ENCODE data around the gene ERGIC1.

Gene ERGIC1

DNA sequence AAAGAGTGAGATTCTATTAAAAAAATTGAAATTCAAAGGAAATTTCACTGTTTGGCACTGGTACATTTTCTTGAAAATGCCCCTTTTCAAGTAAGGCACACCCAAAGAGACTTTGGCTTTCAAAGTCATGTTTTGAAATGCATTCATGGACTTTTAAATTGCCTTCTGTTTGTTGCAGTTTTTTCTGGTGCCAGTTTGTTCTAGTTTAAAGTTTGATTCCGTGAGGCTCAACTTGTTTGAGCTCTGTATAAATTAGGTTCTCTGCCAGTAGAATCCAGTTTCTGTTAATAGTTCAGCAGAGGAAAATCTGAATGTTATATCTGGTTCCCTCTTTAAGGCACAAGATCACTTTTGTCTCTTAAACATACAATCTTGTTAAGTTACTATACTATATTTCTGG is 165.9 kb downstream of the ERGIC1 start:
- peaks cover 33% of the 10 kb centered on the region for H3K36me3 Mint-ChIP-seq (ENCODE audit: low read depth)
- peaks cover 3% of the 10 kb centered on the region for H3K27me3 Mint-ChIP-seq (ENCODE audit: low read depth, poor library complexity)
- no peak overlapping the region for H3K27ac Mint-ChIP-seq
- no peaks in the 10 kb centered on the region for H3K9me3 Mint-ChIP-seq
- DNase-seq: no peak
- H3K4me1 Mint-ChIP-seq: peaks cover 22% of the 10 kb centered on the region
- TF ChIP-seq, protein P1, sequence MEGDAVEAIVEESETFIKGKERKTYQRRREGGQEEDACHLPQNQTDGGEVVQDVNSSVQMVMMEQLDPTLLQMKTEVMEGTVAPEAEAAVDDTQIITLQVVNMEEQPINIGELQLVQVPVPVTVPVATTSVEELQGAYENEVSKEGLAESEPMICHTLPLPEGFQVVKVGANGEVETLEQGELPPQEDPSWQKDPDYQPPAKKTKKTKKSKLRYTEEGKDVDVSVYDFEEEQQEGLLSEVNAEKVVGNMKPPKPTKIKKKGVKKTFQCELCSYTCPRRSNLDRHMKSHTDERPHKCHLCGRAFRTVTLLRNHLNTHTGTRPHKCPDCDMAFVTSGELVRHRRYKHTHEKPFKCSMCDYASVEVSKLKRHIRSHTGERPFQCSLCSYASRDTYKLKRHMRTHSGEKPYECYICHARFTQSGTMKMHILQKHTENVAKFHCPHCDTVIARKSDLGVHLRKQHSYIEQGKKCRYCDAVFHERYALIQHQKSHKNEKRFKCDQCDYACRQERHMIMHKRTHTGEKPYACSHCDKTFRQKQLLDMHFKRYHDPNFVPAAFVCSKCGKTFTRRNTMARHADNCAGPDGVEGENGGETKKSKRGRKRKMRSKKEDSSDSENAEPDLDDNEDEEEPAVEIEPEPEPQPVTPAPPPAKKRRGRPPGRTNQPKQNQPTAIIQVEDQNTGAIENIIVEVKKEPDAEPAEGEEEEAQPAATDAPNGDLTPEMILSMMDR (IDR thresholded peaks at IDR 0.05): no peak
- no peak overlapping the region for H3K4me3 Mint-ChIP-seq

DNA sequence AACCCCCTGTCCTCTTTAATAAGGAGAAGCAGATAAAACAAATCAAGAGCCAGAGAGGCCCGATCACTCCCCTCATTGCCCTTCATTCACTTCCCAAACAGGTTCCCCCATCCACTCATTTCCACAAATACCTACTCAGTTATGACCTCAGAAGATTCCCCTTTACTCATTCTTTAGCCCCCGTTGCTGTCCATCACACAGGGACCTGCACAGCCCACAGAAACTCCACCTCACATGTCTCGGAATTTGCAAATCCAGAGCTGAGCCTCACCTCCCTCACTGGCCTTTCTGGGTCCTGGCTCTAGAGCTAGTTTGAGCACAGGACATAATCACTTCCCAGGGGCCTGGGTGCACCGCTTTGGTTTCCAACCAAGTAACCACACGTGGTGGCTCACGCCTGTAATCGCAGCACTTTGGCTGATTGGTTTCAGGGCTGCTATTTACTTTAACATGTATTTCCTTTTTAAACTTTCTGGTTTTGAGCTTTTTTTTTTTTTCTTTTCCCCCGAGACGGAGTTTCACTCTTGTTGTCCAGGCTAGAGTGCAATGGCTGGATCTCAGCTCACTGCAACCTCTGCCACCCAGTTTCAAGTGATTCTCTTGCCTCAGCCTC is 167.3 kb downstream of the ERGIC1 start:
- Mint-ChIP-seq H3K9me3 (no peaks in the 10 kb centered on the region), H3K27me3 (ENCODE audit: low read depth, poor library complexity) (peaks cover 3% of the 10 kb centered on the region), H3K4me1 (peaks cover 22% of the 10 kb centered on the region), H3K36me3 (ENCODE audit: low read depth) (peaks cover 20% of the 10 kb centered on the region), H3K4me3 (no peak overlapping the region), H3K27ac (peak overlapping the region; percentile 55)
- DNase-seq: no peak
- TF ChIP-seq, protein P1 (IDR thresholded peaks at IDR 0.05): no peak

Data from nephron progenitor cell (in vitro differentiated cells).